Diencephalon (tissue), 1 donor: ENCODE measurements around the gene LRRIQ1. TPM values are rescaled to one million over a fixed set of nuclear protein-coding genes. Genes with fewer than 3 reads are reported as not detected.

Source experiments
- total RNA-seq: library from RNA; depleted of rRNA; stranded (reverse); fragments of >200 nt; gene quantifications from one replicate; pipeline ENCODE4 v1.2.3, GENCODE V29; 2014

The LRRIQ1 gene
- total RNA-seq = 25.1 TPM

GRCh38 chr12:85036234-85036707 lies at the start of gene LRRIQ1, which contains the start of gene TSPAN19:
TSS of gene LRRIQ1 (plus strand) at chr12:85036351. CDS start at chr12:85038177, 1,826 bp downstream.
TSS of gene TSPAN19 (minus strand) at chr12:85036277. CDS start at chr12:85029946, 6,331 bp downstream.

GRCh38 chr12:85280165-85280983 lies 244.2 kb downstream of the LRRIQ1 start, which contains the start of gene ALX1:
TSS of gene ALX1 (plus strand) at chr12:85280220. CDS start at chr12:85280262, 42 bp downstream.

Other genes starting within 250 kb of the LRRIQ1 start
- gene SLC6A15, start 123.6 kb upstream of the LRRIQ1 start, total RNA-seq = 82.8 TPM
- gene TSPAN19, start 74 bp upstream of the LRRIQ1 start, total RNA-seq = 0.92 TPM
- gene ALX1, start 243.9 kb downstream of the LRRIQ1 start, total RNA-seq = 0.23 TPM